Measurements from ENCODE around the gene RUSF1. TPM values are rescaled to one million over a fixed set of nuclear protein-coding genes. Genes with fewer than 3 reads are reported as not detected.
"Not testable (repeated sequence)": the region's sequence is repeated elsewhere in the genome, so short reads cannot be mapped to it uniquely, and the experiment has no call there.

RUSF1 gene
- total and polyA plus RNA-seq, 2 donors (not counting 1 experiment from before 2014, with no cell fraction given) = 23.1 to 41.8 TPM

DNA sequence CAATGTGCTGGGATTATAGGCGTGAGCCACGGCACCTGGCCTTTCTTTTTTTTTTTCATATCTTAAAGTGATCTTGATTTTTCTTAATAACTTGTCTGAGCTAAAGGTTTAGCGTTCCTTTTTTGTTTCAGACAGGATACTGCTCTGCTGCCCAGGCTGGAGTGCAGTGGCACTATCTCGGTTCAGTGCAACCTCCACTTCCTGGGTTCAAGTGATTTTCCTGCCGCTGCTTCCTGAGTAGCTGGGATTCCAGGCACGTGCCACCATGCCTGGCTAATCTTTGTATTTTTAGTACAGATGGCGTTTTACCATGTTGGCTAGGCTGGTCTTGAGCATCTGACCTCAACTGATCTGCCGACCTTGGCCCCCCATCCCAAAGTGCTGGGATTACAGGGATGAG, 4.0 kb downstream of the RUSF1 start:
- Histone ChIP-seq H3K4me3 (replicated peaks in 1 of 4; ENCODE audit: control extremely low read depth in 1 of 4, insufficient read depth in 1 of 4, low read depth in 3 of 4, low read length in 4 of 4) (no peak overlapping the region), H3K79me2 (ENCODE audit: control insufficient read depth, insufficient read depth, low read length) (peaks cover 15% of the 10 kb centered on the region), H2AFZ (ENCODE audit: low read length) (no peak overlapping the region), H3K9ac (ENCODE audit: insufficient read depth, low read length) (no peak overlapping the region), H3K9me3 (ENCODE audit: control insufficient read depth, insufficient read depth, low read depth, low read length) (no peaks in the 10 kb centered on the region), H3K4me2 (ENCODE audit: extremely low read depth, insufficient read depth, low read length) (no peak overlapping the region), H3K27me3 (ENCODE audit: control insufficient read depth, insufficient read depth, low read length) (no peaks in the 10 kb centered on the region), H3K36me3 (ENCODE audit: control insufficient read depth, insufficient read depth, low read length) (peaks cover 8% of the 10 kb centered on the region), H3K27ac (ENCODE audit: insufficient read depth, low read length) (no peak overlapping the region), H3K4me1 (ENCODE audit: control insufficient read depth, extremely low read depth, insufficient read depth, low read length) (no peaks in the 10 kb centered on the region), H4K20me1 (ENCODE audit: control insufficient read depth, extremely low read depth, insufficient read depth, low read length) (no peaks in the 10 kb centered on the region)
- no peak for DNase-seq (ENCODE audit: low read depth in 2 of 2)
- TF ChIP-seq, protein P1, sequence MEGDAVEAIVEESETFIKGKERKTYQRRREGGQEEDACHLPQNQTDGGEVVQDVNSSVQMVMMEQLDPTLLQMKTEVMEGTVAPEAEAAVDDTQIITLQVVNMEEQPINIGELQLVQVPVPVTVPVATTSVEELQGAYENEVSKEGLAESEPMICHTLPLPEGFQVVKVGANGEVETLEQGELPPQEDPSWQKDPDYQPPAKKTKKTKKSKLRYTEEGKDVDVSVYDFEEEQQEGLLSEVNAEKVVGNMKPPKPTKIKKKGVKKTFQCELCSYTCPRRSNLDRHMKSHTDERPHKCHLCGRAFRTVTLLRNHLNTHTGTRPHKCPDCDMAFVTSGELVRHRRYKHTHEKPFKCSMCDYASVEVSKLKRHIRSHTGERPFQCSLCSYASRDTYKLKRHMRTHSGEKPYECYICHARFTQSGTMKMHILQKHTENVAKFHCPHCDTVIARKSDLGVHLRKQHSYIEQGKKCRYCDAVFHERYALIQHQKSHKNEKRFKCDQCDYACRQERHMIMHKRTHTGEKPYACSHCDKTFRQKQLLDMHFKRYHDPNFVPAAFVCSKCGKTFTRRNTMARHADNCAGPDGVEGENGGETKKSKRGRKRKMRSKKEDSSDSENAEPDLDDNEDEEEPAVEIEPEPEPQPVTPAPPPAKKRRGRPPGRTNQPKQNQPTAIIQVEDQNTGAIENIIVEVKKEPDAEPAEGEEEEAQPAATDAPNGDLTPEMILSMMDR (conservative IDR thresholded peaks at IDR 0.05 in 1 of 2, IDR thresholded peaks at IDR 0.05 in 1 of 2; ENCODE audit: low read depth in 1 of 2, low read length in 2 of 2) = no peak
- TF ChIP-seq EZH2 (IDR thresholded peaks at IDR 0.05; ENCODE audit: low read length, missing control alignments) = no peak

DNA sequence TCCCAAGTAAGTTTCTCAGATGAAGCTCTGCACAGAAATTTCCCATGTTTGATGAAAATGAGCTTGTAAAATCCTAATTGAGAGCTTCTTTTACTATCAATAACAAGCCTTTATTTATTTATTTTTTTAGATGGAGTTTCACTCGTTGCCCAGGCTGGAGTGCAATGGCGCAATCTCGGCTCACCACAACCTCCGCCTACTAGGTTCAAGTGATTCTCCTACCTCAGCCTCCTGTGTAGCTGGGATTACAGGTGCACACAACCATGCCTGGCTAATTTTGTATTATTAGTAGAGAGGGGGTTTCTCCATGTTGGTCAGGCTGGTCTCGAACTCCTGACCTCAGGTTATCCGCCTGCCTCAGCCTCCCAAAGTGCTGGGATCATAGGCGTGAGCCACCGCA, 4.6 kb downstream of the RUSF1 start:
- not testable (repeated sequence) for DNase-seq (ENCODE audit: low read depth in 2 of 2); H4K20me1 ChIP-seq (ENCODE audit: control insufficient read depth, extremely low read depth, insufficient read depth, low read length)

DNA sequence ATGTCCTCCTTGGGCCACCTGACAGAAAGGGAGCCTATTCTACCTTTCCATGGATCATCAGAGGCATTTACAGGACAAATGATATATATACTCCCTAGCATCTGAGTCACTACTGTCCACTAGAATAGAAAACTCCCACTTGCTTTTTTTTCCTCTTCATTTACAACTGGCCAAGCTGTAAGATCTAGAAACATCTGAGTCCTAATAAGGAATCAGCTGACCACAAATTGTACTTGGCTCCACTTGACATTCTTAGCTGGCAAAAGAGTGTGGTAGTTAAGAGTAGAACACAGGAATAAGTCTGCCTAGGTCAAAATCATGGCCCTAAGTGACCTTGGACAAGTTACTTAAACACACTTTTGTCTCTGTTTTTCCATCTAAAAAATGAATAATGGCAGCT, 5.2 kb downstream of the RUSF1 start:
- Histone ChIP-seq H3K4me1 (ENCODE audit: control insufficient read depth, extremely low read depth, insufficient read depth, low read length) (no peaks in the 10 kb centered on the region), H3K9ac (ENCODE audit: insufficient read depth, low read length) (no peak overlapping the region), H3K36me3 (ENCODE audit: control insufficient read depth, insufficient read depth, low read length) (peaks cover 16% of the 10 kb centered on the region), H3K4me3 (replicated peaks in 1 of 4; ENCODE audit: control extremely low read depth in 1 of 4, insufficient read depth in 1 of 4, low read depth in 3 of 4, low read length in 4 of 4) (no peak overlapping the region), H4K20me1 (ENCODE audit: control insufficient read depth, extremely low read depth, insufficient read depth, low read length) (no peaks in the 10 kb centered on the region), H3K4me2 (ENCODE audit: extremely low read depth, insufficient read depth, low read length) (no peak overlapping the region), H3K27ac (ENCODE audit: insufficient read depth, low read length) (no peak overlapping the region), H3K79me2 (ENCODE audit: control insufficient read depth, insufficient read depth, low read length) (peaks cover 13% of the 10 kb centered on the region), H2AFZ (ENCODE audit: low read length) (no peak overlapping the region), H3K9me3 (ENCODE audit: control insufficient read depth, insufficient read depth, low read depth, low read length) (no peaks in the 10 kb centered on the region), H3K27me3 (ENCODE audit: control insufficient read depth, insufficient read depth, low read length) (no peaks in the 10 kb centered on the region)
- peak; percentile 25 to 75 for DNase-seq (ENCODE audit: low read depth in 2 of 2)
- TF ChIP-seq, protein P1 (conservative IDR thresholded peaks at IDR 0.05 in 1 of 2, IDR thresholded peaks at IDR 0.05 in 1 of 2; ENCODE audit: low read depth in 1 of 2, low read length in 2 of 2) = no peak
- TF ChIP-seq EZH2 (IDR thresholded peaks at IDR 0.05; ENCODE audit: low read length, missing control alignments) = no peak

More for the DNA sequence above, 4.6 kb downstream of the RUSF1 start:
- not testable (repeated sequence) for H3K4me1 ChIP-seq (ENCODE audit: control insufficient read depth, extremely low read depth, insufficient read depth, low read length); H3K4me3 ChIP-seq (replicated peaks in 1 of 4; ENCODE audit: control extremely low read depth in 1 of 4, insufficient read depth in 1 of 4, low read depth in 3 of 4, low read length in 4 of 4); H3K9ac ChIP-seq (ENCODE audit: insufficient read depth, low read length); H3K27me3 ChIP-seq (ENCODE audit: control insufficient read depth, insufficient read depth, low read length); H3K27ac ChIP-seq (ENCODE audit: insufficient read depth, low read length); H3K4me2 ChIP-seq (ENCODE audit: extremely low read depth, insufficient read depth, low read length); H3K9me3 ChIP-seq (ENCODE audit: control insufficient read depth, insufficient read depth, low read depth, low read length); H2AFZ ChIP-seq (ENCODE audit: low read length)
- Histone ChIP-seq H3K79me2 (ENCODE audit: control insufficient read depth, insufficient read depth, low read length) (peaks cover 15% of the 10 kb centered on the region), H3K36me3 (ENCODE audit: control insufficient read depth, insufficient read depth, low read length) (peaks cover 13% of the 10 kb centered on the region)
